IMR-90 (cell line): ENCODE data around the gene IL1RAPL1. TPM values are rescaled to one million over a fixed set of nuclear protein-coding genes. Genes with fewer than 3 reads are reported as not detected.

ENCODE experiments used
- ATAC-seq: fragments of 200-7000 bp; cut with Tn5 transposase; 2 replicates; pipeline ENCODE4 v1.9.1; 2020; ENCODE audit warnings: low read depth, mild to moderate bottlenecking, moderate library complexity
- BruUV-seq: library from RNA; stranded (reverse); fragments of 400-500 nt; replicated peaks from 2 replicates; lab custom pipeline; 2021; lab: Mats Ljungman, UMichigan
- CTCF ChIA-PET: fragments of 300-600 bp; formaldehyde crosslinking; extraction: SDS; loops from one replicate; lab custom pipeline; 2021; ENCODE audit warnings: antibody characterized with exemption; lab: Yijun Ruan, JAX
- POLR2A ChIA-PET: fragments of 300-600 bp; sonication (Branson Sonifier 250); formaldehyde crosslinking; loops from one replicate; lab custom pipeline; 2022; ENCODE audit warnings: antibody characterized with exemption; ENCODE audit not compliant: unreplicated experiment; lab: Charles Lee
- DNase-seq: peaks from one replicate; pipeline ENCODE4 v3.0.0; 2013
- H2AFZ ChIP-seq: replicated peaks from 2 replicates; pipeline ENCODE3; 2013; ENCODE audit warnings: low read length, mild to moderate bottlenecking; ENCODE audit not compliant: poor library complexity
- H2AK5ac ChIP-seq: 2 replicates; pipeline ENCODE4 v1.6.1; 2013; ENCODE audit warnings: low read depth, low read length, inconsistent platforms
- H2AK9ac ChIP-seq: replicated peaks from 2 replicates; pipeline ENCODE3; 2013; ENCODE audit warnings: mild to moderate bottlenecking, low read depth, low read length, moderate library complexity; ENCODE audit not compliant: poor library complexity
- H2BK120ac ChIP-seq: 2 replicates; pipeline ENCODE4 v1.6.1; 2013; ENCODE audit warnings: low read depth, low read length, inconsistent platforms
- H2BK15ac ChIP-seq: 3 replicates; pipeline ENCODE4 v1.6.1; 2013; ENCODE audit warnings: low read depth, low read length, inconsistent platforms
- H2BK20ac ChIP-seq: 2 replicates; pipeline ENCODE4 v1.6.1; 2013; ENCODE audit warnings: low read depth, mild to moderate bottlenecking, inconsistent platforms, low read length, moderate library complexity
- H2BK5ac ChIP-seq: 2 replicates; pipeline ENCODE4 v1.6.1; 2013; ENCODE audit warnings: mild to moderate bottlenecking, low read depth, low read length, inconsistent platforms; ENCODE audit not compliant: poor library complexity, severe bottlenecking
- H3K14ac ChIP-seq: replicated peaks from 2 replicates; pipeline ENCODE4 v1.6.1; 2013; ENCODE audit warnings: low read depth, low read length, inconsistent platforms
- H3K18ac ChIP-seq: 2 replicates; pipeline ENCODE4 v1.6.1; 2013; ENCODE audit warnings: low read depth, low read length, control low read depth
- H3K23ac ChIP-seq: 2 replicates; pipeline ENCODE4 v1.6.1; 2013; ENCODE audit warnings: low read depth, low read length, inconsistent platforms
- H3K27ac ChIP-seq: 2 replicates; pipeline ENCODE4 v1.5.1; 2013; ENCODE audit warnings: mild to moderate bottlenecking, control low read depth, low read length; ENCODE audit not compliant: insufficient read depth
- H3K27me3 ChIP-seq: 2 replicates; pipeline ENCODE4 v1.6.1; 2013; ENCODE audit warnings: low read length; ENCODE audit not compliant: control insufficient read depth, insufficient read depth
- H3K36me3 ChIP-seq: 2 replicates; pipeline ENCODE4 v1.6.1; 2013; ENCODE audit warnings: low read length, mixed read lengths; ENCODE audit not compliant: control insufficient read depth, insufficient read depth
- H3K4ac ChIP-seq: 2 replicates; pipeline ENCODE4 v1.6.1; 2013; ENCODE audit warnings: low read depth, low read length, inconsistent platforms
- H3K4me1 ChIP-seq: 2 replicates; pipeline ENCODE4 v1.6.1; 2013; ENCODE audit warnings: low read length, mixed read lengths; ENCODE audit not compliant: control insufficient read depth, insufficient read depth
- H3K4me2 ChIP-seq: 2 replicates; pipeline ENCODE4 v1.6.1; 2013; ENCODE audit warnings: low read depth, mild to moderate bottlenecking, control low read depth, low read length, moderate library complexity
- H3K4me3 ChIP-seq: 2 replicates; pipeline ENCODE4 v1.5.1; 2013; ENCODE audit warnings: low read depth, mild to moderate bottlenecking, control low read depth, low read length, moderate library complexity; ENCODE audit not compliant: insufficient read depth
- H3K56ac ChIP-seq: 2 replicates; pipeline ENCODE4 v1.6.1; 2013; ENCODE audit warnings: low read length, inconsistent platforms; ENCODE audit not compliant: insufficient read depth; ENCODE audit errors: extremely low read depth
- H3K79me1 ChIP-seq, 2 experiments: 2 replicates each; pipeline ENCODE4 v1.6.1; 2013; ENCODE audit warnings: low read length in 2 of 2, inconsistent platforms in 1 of 2, low read depth in 1 of 2
- H3K9ac ChIP-seq: 2 replicates; pipeline ENCODE4 v1.6.1; 2013; ENCODE audit warnings: low read depth, low read length, control low read depth
- H3K9me1 ChIP-seq: 2 replicates; pipeline ENCODE4 v1.6.1; 2013; ENCODE audit warnings: low read length, inconsistent platforms; ENCODE audit not compliant: insufficient read depth
- H3K9me3 ChIP-seq: 2 replicates; pipeline ENCODE4 v1.6.1; 2013; ENCODE audit warnings: low read length; ENCODE audit not compliant: control insufficient read depth, insufficient read depth
- H4K20me1 ChIP-seq: 2 replicates; pipeline ENCODE4 v1.6.1; 2013; ENCODE audit warnings: low read length, inconsistent platforms; ENCODE audit not compliant: insufficient read depth
- H4K5ac ChIP-seq: 2 replicates; pipeline ENCODE4 v1.6.1; 2013; ENCODE audit warnings: mild to moderate bottlenecking, low read depth, low read length, control low read depth
- H4K8ac ChIP-seq, 2 experiments: 2 replicates each; pipeline ENCODE4 v1.6.1; 2013; ENCODE audit warnings: low read depth in 2 of 2, low read length in 2 of 2, control low read depth in 1 of 2, inconsistent platforms in 1 of 2
- H4K91ac ChIP-seq: 2 replicates; pipeline ENCODE4 v1.6.1; 2013; ENCODE audit warnings: low read depth, low read length, inconsistent platforms; ENCODE audit not compliant: insufficient read depth
- BHLHE40 ChIP-seq: fragments of 150-350 bp; IDR thresholded peaks from 2 replicates; pipeline ENCODE4 v1.6.1; 2016; ENCODE audit warnings: mild to moderate bottlenecking, low read depth, low read length
- CEBPB ChIP-seq: IDR thresholded peaks from 2 replicates; pipeline ENCODE4 v1.6.1; 2012; ENCODE audit warnings: low read depth, low read length, improper control_type of control experiment
- CHD1 ChIP-seq: IDR thresholded peaks from 2 replicates; pipeline ENCODE4 v1.6.1; 2012; ENCODE audit warnings: low read depth, low read length, improper control_type of control experiment
- FOS ChIP-seq: fragments of 150-350 bp; IDR thresholded peaks from 2 replicates; pipeline ENCODE4 v1.6.1; 2016; ENCODE audit warnings: low read depth, low read length
- MAFK ChIP-seq: IDR thresholded peaks from 2 replicates; pipeline ENCODE4 v1.6.1; 2012; ENCODE audit warnings: low read depth, low read length, improper control_type of control experiment
- MAZ ChIP-seq: IDR thresholded peaks from 2 replicates; pipeline ENCODE4 v1.6.1; 2012; ENCODE audit warnings: low read depth, mild to moderate bottlenecking, low read length, improper control_type of control experiment, moderate library complexity, borderline replicate concordance
- MXI1 ChIP-seq: IDR thresholded peaks from 2 replicates; pipeline ENCODE4 v1.6.1; 2012; ENCODE audit warnings: low read depth, mild to moderate bottlenecking, low read length, moderate library complexity, borderline replicate concordance
- NFE2L2 ChIP-seq: fragments of 150-350 bp; IDR thresholded peaks from 2 replicates; pipeline ENCODE4 v1.6.1; 2016; ENCODE audit warnings: low read depth, mild to moderate bottlenecking, low read length
- POLR2A ChIP-seq: IDR thresholded peaks from 2 replicates; pipeline ENCODE4 v1.6.1; 2012; ENCODE audit warnings: mild to moderate bottlenecking, low read depth, low read length
- RAD21 ChIP-seq: IDR thresholded peaks from 2 replicates; pipeline ENCODE4 v1.6.1; 2012; ENCODE audit warnings: low read length, improper control_type of control experiment
- RCOR1 ChIP-seq: IDR thresholded peaks from 2 replicates; pipeline ENCODE4 v1.6.1; 2012; ENCODE audit warnings: mild to moderate bottlenecking, low read length, improper control_type of control experiment; ENCODE audit not compliant: insufficient replicate concordance
- RFX5 ChIP-seq: IDR thresholded peaks from 2 replicates; pipeline ENCODE4 v1.8.0; 2012; ENCODE audit warnings: low read depth, mild to moderate bottlenecking, low read length, moderate library complexity
- SMC3 ChIP-seq: fragments of 150-350 bp; IDR thresholded peaks from 2 replicates; pipeline ENCODE4 v1.6.1; 2016; ENCODE audit warnings: low read depth, mild to moderate bottlenecking, antibody characterized with exemption, low read length, moderate library complexity
- WGBS, 2 experiments: methylation state at CpG; one replicate each; pipeline versions ENCODE4 v1.1.5 to v1.1.7; 2013; ENCODE audit warnings: missing lambda C conversion rate in 2 of 2; ENCODE audit not compliant: insufficient read length in 1 of 2; ENCODE audit errors: extremely low coverage in 2 of 2; 5-methylcytosine and 5-hydroxymethylcytosine counted together
- dilution Hi-C: fragments of 300-500 bp; cut with HindIII; formaldehyde crosslinking; loops from one replicate; pipeline ENCODE4 v1.14.3; 2018; ENCODE audit warnings: low sequenced_read_pairs; ENCODE audit not compliant: unreplicated experiment
- in situ Hi-C: fragments of 300-500 bp; cut with MboI; formaldehyde crosslinking; loops from 3 replicates; pipeline ENCODE4 v1.14.3; 2019; ENCODE audit warnings: low sequenced_read_pairs, inconsistent platforms, mixed read lengths
- intact Hi-C: fragments of 100-400 bp; cut with micrococcal nuclease; formaldehyde crosslinking; loops from 2 replicates; pipeline ENCODE4 v1.10.0; 2022
- polyA plus RNA-seq, 3 experiments: library from polyadenylated mRNA; depleted of rRNA; stranded (reverse); fragments of >200 nt; gene quantifications; 2 replicates each; pipeline ENCODE4 v1.2.3, GENCODE V29; 2012; ENCODE audit warnings: low replicate concordance in 1 of 3
- total RNA-seq: library from RNA; depleted of rRNA; stranded (reverse); fragments of >200 nt; gene quantifications from 2 replicates; pipeline ENCODE4 v1.2.3, GENCODE V29; 2012
- TF ChIP-seq, protein P1 (sequence below): conservative IDR thresholded peaks from 2 replicates; pipeline ENCODE4 v1.5.1; 2012; ENCODE audit warnings: mild to moderate bottlenecking, low read depth, low read length, improper control_type of control experiment
- TF ChIP-seq, protein P2 (sequence below): fragments of 150-350 bp; IDR thresholded peaks from 2 replicates; pipeline ENCODE4 v1.6.1; 2016; ENCODE audit warnings: low read depth, mild to moderate bottlenecking, low read length, moderate library complexity, borderline replicate concordance
- TF ChIP-seq, protein P3 (sequence below): fragments of 150-350 bp; IDR thresholded peaks from 2 replicates; pipeline ENCODE4 v1.6.1; 2017; ENCODE audit warnings: mild to moderate bottlenecking, antibody characterized with exemption, low read length, low read depth

IL1RAPL1 gene
- total and polyA plus RNA-seq, 2 of the 4 experiments (the other 2 are of a cell fraction), result 1.5 to 9.0 TPM

DNA sequence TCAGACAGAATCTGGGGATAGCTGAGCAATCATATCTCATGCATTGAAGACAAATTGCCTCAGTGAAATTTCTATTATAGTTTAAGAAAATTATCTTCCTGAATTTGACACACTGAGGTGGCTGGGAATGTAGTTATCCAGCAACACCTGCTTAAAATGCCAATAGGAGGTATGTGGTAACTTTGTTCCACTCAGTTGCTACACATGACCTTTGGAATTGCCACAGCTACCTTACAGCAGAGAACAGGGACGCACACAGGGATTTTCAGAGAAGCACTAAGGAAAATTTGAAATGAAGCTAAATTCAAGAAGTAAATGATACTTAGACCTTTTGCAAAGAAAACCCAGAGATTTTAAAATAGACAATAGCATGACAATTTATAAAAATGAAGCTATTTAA is 264.6 kb downstream of the IL1RAPL1 start:
- H3K9me3 ChIP-seq, result no peaks in the 10 kb centered on the region
- no peak overlapping the region for H2BK20ac ChIP-seq
- DNase-seq, result no peak
- H3K4me2 ChIP-seq, result no peak overlapping the region
- H3K14ac ChIP-seq, result no peak overlapping the region
- ATAC-seq, result no peak
- no peak overlapping the region for H3K27ac ChIP-seq
- no peak overlapping the region for H4K5ac ChIP-seq
- no peak overlapping the region for H3K23ac ChIP-seq
- H2BK15ac ChIP-seq, result no peak overlapping the region
- H3K18ac ChIP-seq, result no peak overlapping the region
- no peak overlapping the region for H3K4me3 ChIP-seq
- ChIA-PET CTCF (interaction anchor here (0.5 kb wide), 1 partner anchor 1002 kb away, joined by 3 read pairs; no protein-coding TSS in a partner anchor), POLR2A (no interaction called here)
- BruUV-seq, result no TSS peak
- H3K9me1 ChIP-seq, result no peaks in the 10 kb centered on the region
- no peaks in the 10 kb centered on the region for H4K20me1 ChIP-seq
- H3K9ac ChIP-seq, result no peak overlapping the region
- H4K91ac ChIP-seq, result no peak overlapping the region
- H3K27me3 ChIP-seq, result no peaks in the 10 kb centered on the region; the same call in 1 of the 2 replicates
- intact Hi-C loops, result no loop called here
- H2AFZ ChIP-seq, result no peak overlapping the region
- H2AK5ac ChIP-seq, result no peak overlapping the region
- H2BK5ac ChIP-seq, result no peak overlapping the region
- dilution Hi-C loops, result no loop called here
- no peak overlapping the region for H3K56ac ChIP-seq
- H2AK9ac ChIP-seq, result no peak overlapping the region
- no peaks in the 10 kb centered on the region for H3K79me1 ChIP-seq
- no peaks in the 10 kb centered on the region for H3K4me1 ChIP-seq
- no peak overlapping the region for H4K8ac ChIP-seq
- TF ChIP-seq MXI1 (no peak), NFE2L2 (no peak), POLR2A (no peak), RAD21 (no peak), MAFK (no peak), CHD1 (no peak), MAZ (no peak), SMC3 (no peak), CEBPB (no peak), FOS (no peak), RCOR1 (no peak), BHLHE40 (no peak), RFX5 (no peak)
- TF ChIP-seq, protein P1, sequence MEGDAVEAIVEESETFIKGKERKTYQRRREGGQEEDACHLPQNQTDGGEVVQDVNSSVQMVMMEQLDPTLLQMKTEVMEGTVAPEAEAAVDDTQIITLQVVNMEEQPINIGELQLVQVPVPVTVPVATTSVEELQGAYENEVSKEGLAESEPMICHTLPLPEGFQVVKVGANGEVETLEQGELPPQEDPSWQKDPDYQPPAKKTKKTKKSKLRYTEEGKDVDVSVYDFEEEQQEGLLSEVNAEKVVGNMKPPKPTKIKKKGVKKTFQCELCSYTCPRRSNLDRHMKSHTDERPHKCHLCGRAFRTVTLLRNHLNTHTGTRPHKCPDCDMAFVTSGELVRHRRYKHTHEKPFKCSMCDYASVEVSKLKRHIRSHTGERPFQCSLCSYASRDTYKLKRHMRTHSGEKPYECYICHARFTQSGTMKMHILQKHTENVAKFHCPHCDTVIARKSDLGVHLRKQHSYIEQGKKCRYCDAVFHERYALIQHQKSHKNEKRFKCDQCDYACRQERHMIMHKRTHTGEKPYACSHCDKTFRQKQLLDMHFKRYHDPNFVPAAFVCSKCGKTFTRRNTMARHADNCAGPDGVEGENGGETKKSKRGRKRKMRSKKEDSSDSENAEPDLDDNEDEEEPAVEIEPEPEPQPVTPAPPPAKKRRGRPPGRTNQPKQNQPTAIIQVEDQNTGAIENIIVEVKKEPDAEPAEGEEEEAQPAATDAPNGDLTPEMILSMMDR, result no peak
- TF ChIP-seq, protein P2, sequence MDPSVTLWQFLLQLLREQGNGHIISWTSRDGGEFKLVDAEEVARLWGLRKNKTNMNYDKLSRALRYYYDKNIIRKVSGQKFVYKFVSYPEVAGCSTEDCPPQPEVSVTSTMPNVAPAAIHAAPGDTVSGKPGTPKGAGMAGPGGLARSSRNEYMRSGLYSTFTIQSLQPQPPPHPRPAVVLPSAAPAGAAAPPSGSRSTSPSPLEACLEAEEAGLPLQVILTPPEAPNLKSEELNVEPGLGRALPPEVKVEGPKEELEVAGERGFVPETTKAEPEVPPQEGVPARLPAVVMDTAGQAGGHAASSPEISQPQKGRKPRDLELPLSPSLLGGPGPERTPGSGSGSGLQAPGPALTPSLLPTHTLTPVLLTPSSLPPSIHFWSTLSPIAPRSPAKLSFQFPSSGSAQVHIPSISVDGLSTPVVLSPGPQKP, result no peak
- TF ChIP-seq, protein P3, sequence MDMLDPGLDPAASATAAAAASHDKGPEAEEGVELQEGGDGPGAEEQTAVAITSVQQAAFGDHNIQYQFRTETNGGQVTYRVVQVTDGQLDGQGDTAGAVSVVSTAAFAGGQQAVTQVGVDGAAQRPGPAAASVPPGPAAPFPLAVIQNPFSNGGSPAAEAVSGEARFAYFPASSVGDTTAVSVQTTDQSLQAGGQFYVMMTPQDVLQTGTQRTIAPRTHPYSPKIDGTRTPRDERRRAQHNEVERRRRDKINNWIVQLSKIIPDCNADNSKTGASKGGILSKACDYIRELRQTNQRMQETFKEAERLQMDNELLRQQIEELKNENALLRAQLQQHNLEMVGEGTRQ, result no peak
- H2BK120ac ChIP-seq, result no peak overlapping the region
- H3K4ac ChIP-seq, result no peak overlapping the region
- H3K36me3 ChIP-seq, result no peaks in the 10 kb centered on the region
- in situ Hi-C loops, result no loop called here
- no CpG with 5 or more reads among the region's 1 CpG for WGBS, 2 experiments
